Measurements from ENCODE around the gene FIG4.

The FIG4 gene

GRCh38 chr6:109772883-109773431 is 81.9 kb downstream of the FIG4 start:
- Histone ChIP-seq H3F3A (ENCODE audit: low read depth) (no peaks in the 10 kb centered on the region), H3K4me2 (ENCODE audit: low read depth, low read length, poor library complexity, severe bottlenecking) (no peak overlapping the region), H3K9ac (ENCODE audit: low read depth, low read length, poor library complexity, severe bottlenecking) (no peak overlapping the region), H3K4me3 (ENCODE audit: low read length, poor library complexity, severe bottlenecking) (no peak overlapping the region), H3K27me3 (ENCODE audit: insufficient read depth, low read length, poor library complexity, severe bottlenecking) (no peaks in the 10 kb centered on the region), H2AFZ (ENCODE audit: low read length) (no peak overlapping the region), H3K9me3 (ENCODE audit: insufficient read depth, low read depth, low read length) (no peaks in the 10 kb centered on the region), H3K79me2 (ENCODE audit: insufficient read depth, low read length) (no peaks in the 10 kb centered on the region), H3K4me1 (ENCODE audit: insufficient read depth, low read length, poor library complexity, severe bottlenecking) (peaks cover 5% of the 10 kb centered on the region), H3K36me3 (ENCODE audit: insufficient read depth, low read length) (no peaks in the 10 kb centered on the region), H4K20me1 (ENCODE audit: insufficient read depth, low read length, poor library complexity, severe bottlenecking) (no peaks in the 10 kb centered on the region), H3K9me2 (replicated peaks; ENCODE audit: low read depth, low read length) (no peaks in the 10 kb centered on the region)
- TF ChIP-seq CTCF (conservative IDR thresholded peaks at IDR 0.05; ENCODE audit: low read length) (no peak), EZH2phosphoT487 (IDR thresholded peaks at IDR 0.05; ENCODE audit: borderline replicate concordance) (no peak)

DNA sequence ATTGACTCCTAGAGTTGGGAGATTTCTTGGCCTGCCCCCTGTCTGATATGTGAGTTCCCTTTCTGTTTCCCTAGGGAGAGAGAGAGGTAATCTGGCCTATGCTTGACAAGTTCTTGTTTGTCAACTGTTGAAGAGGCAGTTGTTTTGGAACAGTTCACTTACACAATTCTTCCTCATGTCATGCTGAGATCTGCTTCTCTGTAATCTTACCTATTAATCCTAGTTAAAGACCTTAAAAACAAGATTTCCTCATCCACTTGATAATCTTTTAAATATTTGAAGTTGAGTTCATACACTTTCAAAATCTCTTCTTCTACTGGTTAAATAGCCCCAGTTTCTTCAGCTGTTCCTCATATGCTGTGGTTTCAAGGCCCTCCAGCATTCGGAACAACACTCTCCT is 89.9 kb downstream of the FIG4 start:
- no peaks in the 10 kb centered on the region for H3K9me3 ChIP-seq (ENCODE audit: insufficient read depth, low read depth, low read length)
- TF ChIP-seq EZH2phosphoT487 (IDR thresholded peaks at IDR 0.05; ENCODE audit: borderline replicate concordance) (no peak), CTCF (conservative IDR thresholded peaks at IDR 0.05; ENCODE audit: low read length) (no peak)
- no peaks in the 10 kb centered on the region for H4K20me1 ChIP-seq (ENCODE audit: insufficient read depth, low read length, poor library complexity, severe bottlenecking)
- H3K36me3 ChIP-seq (ENCODE audit: insufficient read depth, low read length): no peaks in the 10 kb centered on the region
- H3K9ac ChIP-seq (ENCODE audit: low read depth, low read length, poor library complexity, severe bottlenecking): no peak overlapping the region
- no peaks in the 10 kb centered on the region for H3F3A ChIP-seq (ENCODE audit: low read depth)
- peaks cover 9% of the 10 kb centered on the region for H3K4me1 ChIP-seq (ENCODE audit: insufficient read depth, low read length, poor library complexity, severe bottlenecking)
- H3K4me3 ChIP-seq (ENCODE audit: low read length, poor library complexity, severe bottlenecking): no peak overlapping the region
- no peaks in the 10 kb centered on the region for H3K9me2 ChIP-seq (replicated peaks; ENCODE audit: low read depth, low read length)
- no peak overlapping the region for H2AFZ ChIP-seq (ENCODE audit: low read length)
- no peak overlapping the region for H3K4me2 ChIP-seq (ENCODE audit: low read depth, low read length, poor library complexity, severe bottlenecking)
- no peaks in the 10 kb centered on the region for H3K79me2 ChIP-seq (ENCODE audit: insufficient read depth, low read length)
- H3K27me3 ChIP-seq (ENCODE audit: insufficient read depth, low read length, poor library complexity, severe bottlenecking): no peaks in the 10 kb centered on the region

- Histone ChIP-seq H3K4me1 (ENCODE audit: insufficient read depth, low read length, poor library complexity, severe bottlenecking) (peaks cover 9% of the 10 kb centered on the region), H3K4me3 (ENCODE audit: low read length, poor library complexity, severe bottlenecking) (no peak overlapping the region), H3F3A (ENCODE audit: low read depth) (no peaks in the 10 kb centered on the region), H3K9me2 (replicated peaks; ENCODE audit: low read depth, low read length) (no peaks in the 10 kb centered on the region), H3K36me3 (ENCODE audit: insufficient read depth, low read length) (no peaks in the 10 kb centered on the region; the same call in 1 of the 2 replicates), H3K27me3 (ENCODE audit: insufficient read depth, low read length, poor library complexity, severe bottlenecking) (no peaks in the 10 kb centered on the region), H3K79me2 (ENCODE audit: insufficient read depth, low read length) (no peaks in the 10 kb centered on the region), H2AFZ (ENCODE audit: low read length) (no peak overlapping the region), H3K4me2 (ENCODE audit: low read depth, low read length, poor library complexity, severe bottlenecking) (no peak overlapping the region), H3K9ac (ENCODE audit: low read depth, low read length, poor library complexity, severe bottlenecking) (no peak overlapping the region), H4K20me1 (ENCODE audit: insufficient read depth, low read length, poor library complexity, severe bottlenecking) (no peaks in the 10 kb centered on the region), H3K9me3 (ENCODE audit: insufficient read depth, low read depth, low read length) (no peaks in the 10 kb centered on the region)
- TF ChIP-seq CTCF (conservative IDR thresholded peaks at IDR 0.05; ENCODE audit: low read length): no peak
These were observed 91.4 kb downstream of the FIG4 start for GRCh38 chr6:109782491-109782999.
